Measurements from ENCODE around the gene CNKSR2.
"Not testable (repeated sequence)": the region's sequence is repeated elsewhere in the genome, so short reads cannot be mapped to it uniquely, and the experiment has no call there.

Gene CNKSR2

GRCh38 chrX:21457718-21458117 lies 83.5 kb downstream of the CNKSR2 start:
- DNase-seq: no peak

- DNase-seq: no peak
Observed at GRCh38 chrX:21469071-21469470, 94.9 kb downstream of the CNKSR2 start.

- DNase-seq: no peak
Observed at GRCh38 chrX:21476909-21477308, 102.7 kb downstream of the CNKSR2 start.

GRCh38 chrX:21479695-21480270 lies 105.6 kb downstream of the CNKSR2 start:
- peak; percentile 67 for DNase-seq

GRCh38 chrX:21481761-21482160 lies 107.5 kb downstream of the CNKSR2 start:
- DNase-seq: no peak

GRCh38 chrX:21484051-21484450 lies 109.8 kb downstream of the CNKSR2 start:
- not testable (repeated sequence) for DNase-seq

- DNase-seq: peak; percentile 86
Observed at GRCh38 chrX:21487832-21488231, 113.6 kb downstream of the CNKSR2 start.

GRCh38 chrX:21490341-21490740 lies 116.1 kb downstream of the CNKSR2 start:
- no peak for DNase-seq

- DNase-seq: no peak
Observed at GRCh38 chrX:21493226-21493830, 119.1 kb downstream of the CNKSR2 start.

GRCh38 chrX:21503593-21503992 lies 129.4 kb downstream of the CNKSR2 start:
- DNase-seq: no peak

- no peak for DNase-seq
Observed at GRCh38 chrX:21509912-21510311, 135.7 kb downstream of the CNKSR2 start.

- no peak for DNase-seq
Observed at GRCh38 chrX:21524008-21524407, 149.8 kb downstream of the CNKSR2 start.

- DNase-seq: no peak
Observed at GRCh38 chrX:21528076-21528475, 153.9 kb downstream of the CNKSR2 start.

GRCh38 chrX:21529771-21530170 lies 155.6 kb downstream of the CNKSR2 start:
- DNase-seq: no peak

- DNase-seq: not testable (repeated sequence)
Observed at GRCh38 chrX:21544642-21545041, 170.4 kb downstream of the CNKSR2 start.

GRCh38 chrX:21559417-21559816 lies 185.2 kb downstream of the CNKSR2 start:
- peak; percentile 75 for DNase-seq

GRCh38 chrX:21565025-21565424 lies 190.8 kb downstream of the CNKSR2 start:
- DNase-seq: no peak

- no peak for DNase-seq
Observed at GRCh38 chrX:21574793-21575192, 200.6 kb downstream of the CNKSR2 start.

GRCh38 chrX:21581479-21581878 lies 207.3 kb downstream of the CNKSR2 start:
- no peak for DNase-seq

- DNase-seq: no peak
Observed at GRCh38 chrX:21586001-21586400, 211.8 kb downstream of the CNKSR2 start.

- no peak for DNase-seq
Observed at GRCh38 chrX:21590012-21590776, 216.0 kb downstream of the CNKSR2 start.

- no peak for DNase-seq
Observed at GRCh38 chrX:21606002-21606401, 231.8 kb downstream of the CNKSR2 start.

GRCh38 chrX:21610168-21610567 lies 235.9 kb downstream of the CNKSR2 start:
- no peak for DNase-seq

- DNase-seq: no peak
Observed at GRCh38 chrX:21612154-21612553, 237.9 kb downstream of the CNKSR2 start.

Data from NCI-H146 (cell line).